Activated CD4-positive, alpha-beta T cell treated with anti-CD3 and anti-CD28 coated beads for 36 hours (primary cell): ENCODE data around the gene ZBTB14. TPM values are rescaled to one million over a fixed set of nuclear protein-coding genes. Genes with fewer than 3 reads are reported as not detected.

Source experiments
- ATAC-seq: fragments of 200-7000 bp; cut with Tn5 transposase; one replicate; pipeline ENCODE4 v1.10.0; 2021; ENCODE audit warnings: mild to moderate bottlenecking, moderate library complexity
- CTCF ChIA-PET: fragments of 350-600 bp; sonication (Branson Sonifier 250); formaldehyde crosslinking; loops from one replicate; lab custom pipeline; 2021; ENCODE audit warnings: antibody characterized with exemption; lab: Charles Lee
- POLR2A ChIA-PET: fragments of 350-600 bp; sonication (Branson Sonifier 250); formaldehyde crosslinking; loops from one replicate; lab custom pipeline; 2021; ENCODE audit warnings: antibody characterized with exemption, inconsistent platforms; lab: Charles Lee
- DNase-seq: peaks from one replicate; pipeline ENCODE4 v3.0.0-alpha.2; 2020
- H3K27ac Mint-ChIP-seq: one replicate; pipeline ENCODE4 v1.8.0; 2021; ENCODE audit warnings: mixed read lengths
- H3K27me3 Mint-ChIP-seq: one replicate; pipeline ENCODE4 v1.8.0; 2021; ENCODE audit warnings: mixed read lengths
- H3K36me3 Mint-ChIP-seq: one replicate; pipeline ENCODE4 v1.8.0; 2021; ENCODE audit warnings: low read depth, mixed read lengths
- H3K4me1 Mint-ChIP-seq: one replicate; pipeline ENCODE4 v1.8.0; 2021; ENCODE audit warnings: mixed read lengths
- H3K4me3 Mint-ChIP-seq: one replicate; pipeline ENCODE4 v1.8.0; 2021; ENCODE audit warnings: mild to moderate bottlenecking, moderate library complexity, mixed read lengths
- H3K9me3 Mint-ChIP-seq: one replicate; pipeline ENCODE4 v1.8.0; 2021; ENCODE audit warnings: low read depth, mixed read lengths
- intact Hi-C, 2 experiments: fragments of 100-400 bp; cut with DNase I in 1 of 2; cut with micrococcal nuclease in 1 of 2; formaldehyde crosslinking; loops; one replicate each; pipeline versions ENCODE4 v1.14.2 to v1.15.1; 2022 to 2024; cut with DNase I, micrococcal nuclease
- total RNA-seq, 2 experiments: library from RNA; stranded (reverse); gene quantifications; one replicate each; pipeline ENCODE4 v1.2.3, GENCODE V29; 2021

Gene ZBTB14
- total RNA-seq, 2 experiments from 2014 or later = 20.9 to 23.4 TPM

- ChIA-PET POLR2A (no interaction called here), CTCF (interaction anchor here (1.4 kb wide), 1 partner anchor 21 kb away, joined by 5 read pairs; no protein-coding TSS in a partner anchor)
- ATAC-seq (no peak), DNase-seq (no peak)
- H3K4me3 Mint-ChIP-seq = no peak overlapping the region
- no peaks in the 10 kb centered on the region for H3K36me3 Mint-ChIP-seq
- peaks cover 12% of the 10 kb centered on the region for H3K27me3 Mint-ChIP-seq
- no peaks in the 10 kb centered on the region for H3K9me3 Mint-ChIP-seq
- H3K27ac Mint-ChIP-seq = no peak overlapping the region
- H3K4me1 Mint-ChIP-seq = no peaks in the 10 kb centered on the region
- intact Hi-C loops = no loop called here
Measured at GRCh38 chr18:5303636-5304035, 8.1 kb upstream of the ZBTB14 start.

- POLR2A ChIA-PET = no interaction called here
- intact Hi-C loops = no loop called here
Measured at GRCh38 chr18:5302606-5303005, 7.1 kb upstream of the ZBTB14 start.

GRCh38 chr18:5300476-5301010, 5.0 kb upstream of the ZBTB14 start:
- CTCF ChIA-PET = no interaction called here
- POLR2A ChIA-PET = no interaction called here
- DNase-seq = no peak
- Mint-ChIP-seq H3K9me3 (no peaks in the 10 kb centered on the region), H3K36me3 (no peaks in the 10 kb centered on the region), H3K4me3 (no peak overlapping the region), H3K27ac (no peak overlapping the region), H3K27me3 (peaks cover 12% of the 10 kb centered on the region), H3K4me1 (peaks cover 9% of the 10 kb centered on the region)
- no peak for ATAC-seq
- intact Hi-C loops = no loop called here

More at GRCh38 chr18:5302606-5303005, 7.1 kb upstream of the ZBTB14 start:
- Mint-ChIP-seq H3K9me3 (no peaks in the 10 kb centered on the region), H3K27me3 (peaks cover 12% of the 10 kb centered on the region), H3K36me3 (no peaks in the 10 kb centered on the region), H3K4me3 (no peak overlapping the region), H3K4me1 (peaks cover 2% of the 10 kb centered on the region), H3K27ac (no peak overlapping the region)
- CTCF ChIA-PET = no interaction called here
- ATAC-seq (no peak), DNase-seq (no peak)

GRCh38 chr18:5298156-5298852, 2.8 kb upstream of the ZBTB14 start:
- peaks cover 20% of the 10 kb centered on the region for H3K4me1 Mint-ChIP-seq
- ChIA-PET POLR2A (no interaction called here), CTCF (interaction anchor here (0.8 to 1.4 kb wide), 2 partner anchors 10 to 288 kb away, joined by 3 read pairs; no protein-coding TSS in a partner anchor)
- DNase-seq (no peak), ATAC-seq (no peak)
- H3K27me3 Mint-ChIP-seq = peaks cover 9% of the 10 kb centered on the region
- no peak overlapping the region for H3K27ac Mint-ChIP-seq
- no peaks in the 10 kb centered on the region for H3K9me3 Mint-ChIP-seq
- no peak overlapping the region for H3K4me3 Mint-ChIP-seq
- H3K36me3 Mint-ChIP-seq = peaks cover 4% of the 10 kb centered on the region
- intact Hi-C loops = loop anchor here in 1 of 2 experiments (5.0 to 10.0 kb wide), 3 partner anchors 244 to 1846 kb away; partner anchors contain the start of genes EPB41L3 and TGIF1

GRCh38 chr18:5297597-5297996, 2.1 kb upstream of the ZBTB14 start:
- Mint-ChIP-seq H3K9me3 (no peaks in the 10 kb centered on the region), H3K36me3 (peaks cover 8% of the 10 kb centered on the region), H3K27ac (no peak overlapping the region), H3K4me3 (peak overlapping the region; percentile 15), H3K4me1 (peaks cover 27% of the 10 kb centered on the region), H3K27me3 (peaks cover 4% of the 10 kb centered on the region)
- ChIA-PET CTCF (interaction anchor here (1.8 kb wide), 1 partner anchor 60 kb away, joined by 14 read pairs; no protein-coding TSS in a partner anchor), POLR2A (interaction anchor here (4.6 kb wide), 1 partner anchor 60 kb away, joined by 36 read pairs; no protein-coding TSS in a partner anchor)
- DNase-seq (no peak), ATAC-seq (no peak)
- intact Hi-C loops = loop anchor here (2.0 to 10.0 kb wide), 4 partner anchors 13 to 1845 kb away; partner anchors contain the start of genes EPB41L3 (in 1 of the 2) and TGIF1 (in 1 of the 2)

GRCh38 chr18:5296706-5297320, 1.3 kb upstream of the ZBTB14 start:
- peak overlapping the region; percentile 98 for H3K27ac Mint-ChIP-seq
- intact Hi-C loops = loop anchor here (1.0 to 10.0 kb wide), 6 partner anchors 13 to 1845 kb away; partner anchors contain the start of genes EPB41L3 (in 1 of the 2) and TGIF1 (in 1 of the 2)
- H3K9me3 Mint-ChIP-seq = no peaks in the 10 kb centered on the region
- DNase-seq (peak; percentile 89), ATAC-seq (peak; percentile 25)
- H3K36me3 Mint-ChIP-seq = peaks cover 14% of the 10 kb centered on the region
- peaks cover 30% of the 10 kb centered on the region for H3K4me1 Mint-ChIP-seq
- H3K4me3 Mint-ChIP-seq = peak overlapping the region; percentile 89
- ChIA-PET CTCF (interaction anchor here (0.6 to 1.8 kb wide), 2 partner anchors 42 to 59 kb away, joined by 3 to 14 read pairs; no protein-coding TSS in a partner anchor), POLR2A (interaction anchor here (0.6 to 4.6 kb wide), 4 partner anchors 16 to 1050 kb away, joined by 3 to 36 read pairs (median 4); no protein-coding TSS in a partner anchor)
- H3K27me3 Mint-ChIP-seq = peaks cover 2% of the 10 kb centered on the region

- ATAC-seq (peak; percentile 64), DNase-seq (peak; percentile 96)
- Mint-ChIP-seq H3K4me1 (peaks cover 34% of the 10 kb centered on the region), H3K9me3 (no peaks in the 10 kb centered on the region), H3K4me3 (peak overlapping the region; percentile 89), H3K36me3 (peaks cover 21% of the 10 kb centered on the region), H3K27ac (peak overlapping the region; percentile 98), H3K27me3 (peaks cover under 1% of the 10 kb centered on the region)
- intact Hi-C loops = loop anchor here (1.0 to 10.0 kb wide), 7 partner anchors 14 to 1844 kb away; partner anchors contain the start of genes EPB41L3 (in 1 of the 2) and TGIF1 (in 1 of the 2)
- ChIA-PET POLR2A (interaction anchor here (0.6 to 4.6 kb wide), 4 partner anchors 59 to 1050 kb away, joined by 3 to 36 read pairs (median 4); no protein-coding TSS in a partner anchor), CTCF (interaction anchor here (1.8 kb wide), 1 partner anchor 59 kb away, joined by 14 read pairs; no protein-coding TSS in a partner anchor)
Measured at GRCh38 chr18:5295981-5296705, 617 bp upstream of the ZBTB14 start.

GRCh38 chr18:5294457-5295230, 882 bp downstream of the ZBTB14 start:
- peak; percentile 79 for DNase-seq
- peak; percentile 12 for ATAC-seq
- peak overlapping the region; percentile 90 for H3K27ac Mint-ChIP-seq
- peaks cover 37% of the 10 kb centered on the region for H3K4me1 Mint-ChIP-seq
- CTCF ChIA-PET = interaction anchor here (0.6 to 2.1 kb wide), 2 partner anchors 9 to 57 kb away, joined by 6 to 7 read pairs; no protein-coding TSS in a partner anchor
- H3K4me3 Mint-ChIP-seq = peak overlapping the region; percentile 82
- H3K27me3 Mint-ChIP-seq = no peaks in the 10 kb centered on the region
- H3K36me3 Mint-ChIP-seq = peaks cover 30% of the 10 kb centered on the region
- H3K9me3 Mint-ChIP-seq = no peaks in the 10 kb centered on the region
- intact Hi-C loops = loop anchor here (1.0 to 10.0 kb wide), 5 partner anchors 57 to 1842 kb away; partner anchors contain the start of genes EPB41L3 (in 1 of the 2) and TGIF1 (in 1 of the 2)
- POLR2A ChIA-PET = interaction anchor here (1.1 to 4.6 kb wide), 2 partner anchors 57 to 136 kb away, joined by 6 to 36 read pairs; no protein-coding TSS in a partner anchor

GRCh38 chr18:5294113-5294456, 1.4 kb downstream of the ZBTB14 start:
- ATAC-seq = peak; percentile 49
- CTCF ChIA-PET = interaction anchor here (0.6 to 2.1 kb wide), 2 partner anchors 8 to 57 kb away, joined by 6 to 7 read pairs; no protein-coding TSS in a partner anchor
- Mint-ChIP-seq H3K9me3 (no peaks in the 10 kb centered on the region), H3K27me3 (no peaks in the 10 kb centered on the region), H3K36me3 (peaks cover 30% of the 10 kb centered on the region), H3K27ac (peak overlapping the region; percentile 90), H3K4me3 (peak overlapping the region; percentile 82), H3K4me1 (peaks cover 37% of the 10 kb centered on the region)
- intact Hi-C loops = loop anchor here (1.0 to 10.0 kb wide), 2 partner anchors 57 to 1699 kb away; no protein-coding TSS in a partner anchor
- peak; percentile 48 for DNase-seq
- POLR2A ChIA-PET = interaction anchor here (1.1 to 4.6 kb wide), 2 partner anchors 57 to 136 kb away, joined by 6 to 36 read pairs; no protein-coding TSS in a partner anchor

GRCh38 chr18:5288517-5288935, 7.0 kb downstream of the ZBTB14 start:
- Mint-ChIP-seq H3K9me3 (no peaks in the 10 kb centered on the region), H3K27ac (no peak overlapping the region)

More at GRCh38 chr18:5288517-5288935, 7.0 kb downstream of the ZBTB14 start:
- peaks cover 40% of the 10 kb centered on the region for H3K36me3 Mint-ChIP-seq
- no peaks in the 10 kb centered on the region for H3K27me3 Mint-ChIP-seq
- ATAC-seq (no peak), DNase-seq (no peak)
- no peak overlapping the region for H3K4me3 Mint-ChIP-seq
- H3K4me1 Mint-ChIP-seq = peaks cover 36% of the 10 kb centered on the region
- ChIA-PET CTCF (no interaction called here), POLR2A (no interaction called here)
- intact Hi-C loops = no loop called here
